ENCODE measurements around the gene LRR1.
"Not testable (repeated sequence)": the region's sequence is repeated elsewhere in the genome, so short reads cannot be mapped to it uniquely, and the experiment has no call there.

The LRR1 gene

DNA sequence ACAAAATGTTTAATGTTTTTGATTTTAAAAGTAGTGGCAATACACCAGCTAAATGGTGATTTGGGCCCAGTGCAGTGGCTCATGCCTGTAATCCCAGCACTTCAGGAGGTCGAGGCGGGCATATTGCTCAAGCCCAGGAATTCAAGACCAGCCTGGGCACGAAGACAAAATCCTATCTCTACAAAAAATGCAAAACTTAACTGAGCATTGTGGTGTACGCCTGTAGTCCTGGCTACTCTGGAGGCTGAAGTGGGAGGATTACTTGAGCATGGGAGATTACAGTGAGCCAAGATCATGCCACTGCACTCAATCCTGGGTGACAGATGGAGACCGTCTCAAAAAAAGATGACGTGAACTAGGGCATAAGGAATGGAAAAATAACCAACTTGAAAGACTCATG, 17.0 kb downstream of the LRR1 start:
- TF ChIP-seq, protein P1, sequence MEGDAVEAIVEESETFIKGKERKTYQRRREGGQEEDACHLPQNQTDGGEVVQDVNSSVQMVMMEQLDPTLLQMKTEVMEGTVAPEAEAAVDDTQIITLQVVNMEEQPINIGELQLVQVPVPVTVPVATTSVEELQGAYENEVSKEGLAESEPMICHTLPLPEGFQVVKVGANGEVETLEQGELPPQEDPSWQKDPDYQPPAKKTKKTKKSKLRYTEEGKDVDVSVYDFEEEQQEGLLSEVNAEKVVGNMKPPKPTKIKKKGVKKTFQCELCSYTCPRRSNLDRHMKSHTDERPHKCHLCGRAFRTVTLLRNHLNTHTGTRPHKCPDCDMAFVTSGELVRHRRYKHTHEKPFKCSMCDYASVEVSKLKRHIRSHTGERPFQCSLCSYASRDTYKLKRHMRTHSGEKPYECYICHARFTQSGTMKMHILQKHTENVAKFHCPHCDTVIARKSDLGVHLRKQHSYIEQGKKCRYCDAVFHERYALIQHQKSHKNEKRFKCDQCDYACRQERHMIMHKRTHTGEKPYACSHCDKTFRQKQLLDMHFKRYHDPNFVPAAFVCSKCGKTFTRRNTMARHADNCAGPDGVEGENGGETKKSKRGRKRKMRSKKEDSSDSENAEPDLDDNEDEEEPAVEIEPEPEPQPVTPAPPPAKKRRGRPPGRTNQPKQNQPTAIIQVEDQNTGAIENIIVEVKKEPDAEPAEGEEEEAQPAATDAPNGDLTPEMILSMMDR (IDR thresholded peaks at IDR 0.05; ENCODE audit: low read depth, low read length) = no peak
- no peak for DNase-seq (ENCODE audit: extremely low read depth, low read depth)

DNA sequence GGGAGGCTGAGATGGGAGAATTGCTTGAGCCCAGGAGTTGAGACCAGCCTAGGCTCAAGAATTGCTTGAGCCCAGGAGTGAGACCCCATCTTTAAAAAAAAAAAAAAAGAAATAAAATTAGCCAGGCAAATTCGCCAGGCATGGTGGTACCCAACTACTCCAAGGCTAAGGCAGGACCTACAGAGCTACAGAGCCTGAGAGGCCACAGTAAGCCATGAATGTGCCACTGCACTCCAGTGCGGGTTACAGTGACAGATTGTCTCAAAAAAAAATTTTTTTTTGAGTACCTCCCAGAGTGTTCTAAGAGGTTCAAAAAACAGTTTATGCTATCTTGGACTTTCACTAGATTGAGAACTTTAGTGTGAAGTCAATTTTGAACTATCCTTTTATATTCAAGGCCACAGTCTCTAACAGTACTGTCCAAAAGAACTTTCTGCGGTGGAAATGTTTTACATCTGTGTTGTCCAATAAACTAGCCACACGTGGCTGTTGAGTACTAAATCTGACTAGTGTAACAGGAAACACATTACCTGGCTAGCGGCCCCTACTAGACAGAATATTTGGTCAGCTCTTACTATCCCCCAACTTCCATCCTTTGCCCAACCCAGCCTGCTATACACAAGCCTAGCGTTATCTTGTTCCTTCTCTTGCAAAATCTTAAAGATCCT, 19.2 kb downstream of the LRR1 start:
- TF ChIP-seq, protein P1 (IDR thresholded peaks at IDR 0.05; ENCODE audit: low read depth, low read length) = no peak
- no peak for DNase-seq (ENCODE audit: extremely low read depth, low read depth)

DNA sequence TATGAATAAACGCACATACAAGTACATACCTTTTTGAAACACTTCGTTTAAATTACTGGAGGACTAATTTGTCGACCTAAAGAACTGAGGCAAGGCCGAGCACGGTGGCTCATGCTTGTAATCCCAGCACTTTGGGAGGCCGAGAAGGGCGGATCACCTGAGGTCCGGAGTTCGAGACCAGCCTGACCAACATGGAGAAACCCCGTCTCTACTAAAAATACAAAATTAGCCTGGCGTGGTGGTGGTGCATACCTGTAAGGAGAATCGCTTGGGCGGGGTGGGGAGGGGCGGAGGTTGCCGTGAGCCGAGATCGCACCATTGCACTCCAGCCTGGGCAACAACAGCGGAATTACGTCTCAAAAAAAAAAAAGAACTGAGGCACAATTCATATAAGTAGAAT, 20.5 kb downstream of the LRR1 start:
- not testable (repeated sequence) for DNase-seq (ENCODE audit: extremely low read depth, low read depth)

DNA sequence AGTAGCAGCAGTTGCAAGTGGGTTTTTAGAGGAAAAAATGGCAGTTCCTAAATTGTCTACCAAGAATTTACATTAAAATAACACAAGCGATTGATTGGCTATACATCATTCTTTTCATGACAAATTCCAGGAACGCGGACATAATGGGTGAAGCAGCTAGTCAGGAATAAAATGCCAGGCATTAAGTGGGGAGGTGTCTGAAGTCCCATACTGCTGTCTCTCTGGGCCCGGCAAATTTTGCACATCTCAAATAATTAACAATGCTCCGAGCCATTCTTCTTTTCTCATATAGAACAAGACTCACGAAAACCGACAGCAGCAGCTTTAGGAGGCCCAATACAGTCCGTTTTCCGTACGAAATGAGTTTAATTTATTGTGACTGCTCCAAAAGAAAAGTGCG, 21.0 kb downstream of the LRR1 start:
- no peak for DNase-seq (ENCODE audit: extremely low read depth, low read depth)
- TF ChIP-seq, protein P1 (IDR thresholded peaks at IDR 0.05; ENCODE audit: low read depth, low read length) = no peak

DNA sequence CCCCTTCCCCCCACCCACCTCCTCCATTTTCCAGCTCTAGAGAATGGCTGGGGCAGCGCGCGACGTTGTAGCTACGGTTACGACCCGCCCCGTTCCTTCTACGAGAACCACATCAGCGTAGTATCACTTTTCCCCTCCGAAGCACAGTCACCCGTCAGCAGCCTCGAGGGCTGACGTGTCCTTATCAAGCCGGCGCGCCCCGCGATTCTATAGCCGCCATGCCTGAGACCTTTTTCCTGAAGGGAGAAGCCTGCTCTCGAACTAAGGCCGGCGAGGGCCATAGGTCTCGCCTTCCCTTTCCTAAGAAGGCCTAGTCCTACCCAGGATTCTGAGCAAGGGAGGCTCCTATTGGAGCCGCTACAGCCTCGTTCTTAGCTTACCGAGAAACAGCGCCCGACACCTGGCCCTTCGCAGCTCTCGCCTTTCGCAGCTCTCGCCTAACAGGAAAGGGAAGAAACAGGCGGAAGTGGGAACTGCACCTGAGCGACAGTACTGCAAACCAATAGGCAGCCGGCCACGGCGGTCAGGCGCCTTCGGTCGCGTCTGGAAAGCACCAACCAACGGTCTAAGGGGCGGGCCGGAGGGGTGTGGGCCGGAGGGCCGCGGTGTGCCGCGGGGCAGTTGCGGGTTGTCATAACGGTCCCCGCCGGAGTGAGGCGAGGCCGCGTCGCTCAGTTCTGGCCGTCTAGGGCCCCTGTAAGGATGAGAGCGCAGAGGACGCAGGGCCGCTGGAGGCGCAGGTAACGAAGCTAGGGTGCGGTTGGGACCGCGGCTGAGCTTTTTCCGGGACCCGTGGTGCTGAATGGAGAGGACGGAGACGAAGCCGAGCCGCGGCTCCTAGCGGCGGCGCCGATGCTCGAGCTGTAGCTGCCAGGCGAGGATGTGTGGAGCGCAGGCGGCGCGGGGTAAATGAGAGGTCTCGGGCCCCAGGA, 21.7 kb downstream of the LRR1 start, which contains the start of the genes MGAT2 and RPL36AL:
Gene MGAT2, plus strand, starts transcription at position 618 of the 932 bp plus-strand sequence. CDS start 470 bp downstream, outside the sequence.
Gene RPL36AL, minus strand, starts transcription at position 445 of the 932 bp plus-strand sequence. CDS start 1,522 bp downstream, outside the sequence.
- TF ChIP-seq, protein P1 (IDR thresholded peaks at IDR 0.05; ENCODE audit: low read depth, low read length) = peak; percentile 20; the same call in 1 of the 2 replicates

DNA sequence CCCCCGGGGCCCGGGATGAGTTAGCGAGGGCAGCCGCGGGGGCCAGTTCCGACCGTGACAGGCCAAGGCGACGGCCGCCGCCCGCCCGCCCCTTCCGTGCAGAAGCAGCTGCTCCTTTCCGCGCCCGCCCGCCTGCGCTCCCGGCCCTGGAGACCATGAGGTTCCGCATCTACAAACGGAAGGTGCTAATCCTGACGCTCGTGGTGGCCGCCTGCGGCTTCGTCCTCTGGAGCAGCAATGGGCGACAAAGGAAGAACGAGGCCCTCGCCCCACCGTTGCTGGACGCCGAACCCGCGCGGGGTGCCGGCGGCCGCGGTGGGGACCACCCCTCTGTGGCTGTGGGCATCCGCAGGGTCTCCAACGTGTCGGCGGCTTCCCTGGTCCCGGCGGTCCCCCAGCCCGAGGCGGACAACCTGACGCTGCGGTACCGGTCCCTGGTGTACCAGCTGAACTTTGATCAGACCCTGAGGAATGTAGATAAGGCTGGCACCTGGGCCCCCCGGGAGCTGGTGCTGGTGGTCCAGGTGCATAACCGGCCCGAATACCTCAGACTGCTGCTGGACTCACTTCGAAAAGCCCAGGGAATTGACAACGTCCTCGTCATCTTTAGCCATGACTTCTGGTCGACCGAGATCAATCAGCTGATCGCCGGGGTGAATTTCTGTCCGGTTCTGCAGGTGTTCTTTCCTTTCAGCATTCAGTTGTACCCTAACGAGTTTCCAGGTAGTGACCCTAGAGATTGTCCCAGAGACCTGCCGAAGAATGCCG, 22.6 kb downstream of the LRR1 start:
- TF ChIP-seq, protein P1 (IDR thresholded peaks at IDR 0.05; ENCODE audit: low read depth, low read length) = no peak
- no peak for DNase-seq (ENCODE audit: extremely low read depth, low read depth)

More for the DNA sequence above, 21.7 kb downstream of the LRR1 start, which contains the start of the genes MGAT2 and RPL36AL:
- peak; percentile 98 for DNase-seq (ENCODE audit: extremely low read depth, low read depth)

DNA sequence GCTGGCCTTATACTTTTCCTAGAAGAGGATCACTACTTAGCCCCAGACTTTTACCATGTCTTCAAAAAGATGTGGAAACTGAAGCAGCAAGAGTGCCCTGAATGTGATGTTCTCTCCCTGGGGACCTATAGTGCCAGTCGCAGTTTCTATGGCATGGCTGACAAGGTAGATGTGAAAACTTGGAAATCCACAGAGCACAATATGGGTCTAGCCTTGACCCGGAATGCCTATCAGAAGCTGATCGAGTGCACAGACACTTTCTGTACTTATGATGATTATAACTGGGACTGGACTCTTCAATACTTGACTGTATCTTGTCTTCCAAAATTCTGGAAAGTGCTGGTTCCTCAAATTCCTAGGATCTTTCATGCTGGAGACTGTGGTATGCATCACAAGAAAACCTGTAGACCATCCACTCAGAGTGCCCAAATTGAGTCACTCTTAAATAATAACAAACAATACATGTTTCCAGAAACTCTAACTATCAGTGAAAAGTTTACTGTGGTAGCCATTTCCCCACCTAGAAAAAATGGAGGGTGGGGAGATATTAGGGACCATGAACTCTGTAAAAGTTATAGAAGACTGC, 23.4 kb downstream of the LRR1 start:
- DNase-seq (ENCODE audit: extremely low read depth, low read depth) = no peak
- TF ChIP-seq, protein P1 (IDR thresholded peaks at IDR 0.05; ENCODE audit: low read depth, low read length) = no peak
